Hepatocyte (in vitro differentiated cells): Measurements from ENCODE around the gene ITGB8. TPM values are rescaled to one million over a fixed set of nuclear protein-coding genes. Genes with fewer than 3 reads are reported as not detected.

Source experiments
- DNase-seq: peaks from one replicate; pipeline ENCODE4 v3.0.0-alpha.2; 2016; ENCODE audit warnings: low spot score
- H2AFZ ChIP-seq: fragments of 200-600 bp; sonication (generic); 2 replicates; pipeline ENCODE4 v1.6.0; 2016; ENCODE audit warnings: antibody characterized with exemption, mild to moderate bottlenecking
- H3K27ac ChIP-seq: fragments of 200-600 bp; sonication (generic); 2 replicates; pipeline ENCODE4 v1.5.1; 2016; ENCODE audit warnings: mild to moderate bottlenecking
- H3K27me3 ChIP-seq: fragments of 200-600 bp; sonication (generic); 2 replicates; pipeline ENCODE4 v1.6.1; 2016
- H3K36me3 ChIP-seq: fragments of 200-600 bp; sonication (generic); replicated peaks from 2 replicates; pipeline ENCODE4 v1.5.1; 2016; ENCODE audit warnings: low read depth; ENCODE audit not compliant: insufficient read depth
- H3K4me1 ChIP-seq: fragments of 200-600 bp; sonication (generic); 2 replicates; pipeline ENCODE4 v1.5.1; 2016; ENCODE audit warnings: mild to moderate bottlenecking, moderate library complexity; ENCODE audit not compliant: insufficient read depth
- H3K4me2 ChIP-seq: fragments of 200-600 bp; sonication (generic); 2 replicates; pipeline ENCODE4 v1.6.0; 2016
- H3K4me3 ChIP-seq: fragments of 200-600 bp; sonication (generic); 2 replicates; pipeline ENCODE4 v1.5.1; 2016; ENCODE audit warnings: mild to moderate bottlenecking
- H3K79me2 ChIP-seq: fragments of 200-600 bp; sonication (generic); 2 replicates; pipeline ENCODE4 v1.6.0; 2017; ENCODE audit warnings: mild to moderate bottlenecking
- H3K9me2 ChIP-seq: fragments of 200-600 bp; sonication (generic); replicated peaks from 2 replicates; pipeline ENCODE4 v1.6.0; 2017; ENCODE audit warnings: mild to moderate bottlenecking; ENCODE audit not compliant: insufficient read depth
- H3K9me3 ChIP-seq: fragments of 200-600 bp; sonication (generic); 2 replicates; pipeline ENCODE4 v1.5.1; 2016; ENCODE audit warnings: low read depth, mild to moderate bottlenecking
- H4K20me1 ChIP-seq: fragments of 200-600 bp; sonication (generic); 2 replicates; pipeline ENCODE4 v1.6.0; 2016; ENCODE audit warnings: mild to moderate bottlenecking; ENCODE audit not compliant: insufficient read depth, poor library complexity, severe bottlenecking
- EZH2 ChIP-seq: fragments of 200-600 bp; sonication (generic); IDR thresholded peaks from 2 replicates; pipeline ENCODE4 v1.6.1; 2016; ENCODE audit warnings: antibody characterized with exemption, mild to moderate bottlenecking, borderline replicate concordance
- EZH2phosphoT487 ChIP-seq: fragments of 200-600 bp; sonication (generic); IDR thresholded peaks from one replicate; pipeline ENCODE4 v1.6.1; 2018; ENCODE audit warnings: antibody characterized with exemption, mild to moderate bottlenecking, low read depth, moderate library complexity; ENCODE audit not compliant: unreplicated experiment, severe bottlenecking
- WGBS: methylation state at CpG from one replicate; pipeline ENCODE4 v1.1.6; 2016; ENCODE audit warnings: low lambda C conversion rate; ENCODE audit errors: missing lambda C conversion rate; 5-methylcytosine and 5-hydroxymethylcytosine counted together
- polyA plus RNA-seq: library from polyadenylated mRNA; unstranded; fragments of >200 nt; fragmentation: Nextera tagmentation; extraction: Ambion mirVana; gene quantifications from 2 replicates; pipeline ENCODE4 v1.2.1, GENCODE V29; 2016
- total RNA-seq: library from RNA; depleted of rRNA; stranded (reverse); fragments of >200 nt; gene quantifications from 2 replicates; pipeline ENCODE4 v1.2.3, GENCODE V29; 2014
- TF ChIP-seq, protein P1 (sequence below): fragments of 200-600 bp; sonication (generic); IDR thresholded peaks from 2 replicates; pipeline ENCODE4 v1.5.1; 2016; ENCODE audit warnings: antibody characterized with exemption, mild to moderate bottlenecking; ENCODE audit not compliant: poor library complexity

The ITGB8 gene
- total and polyA plus RNA-seq, 2 experiments from 2014 or later, result 7.2 to 37.0 TPM

DNA sequence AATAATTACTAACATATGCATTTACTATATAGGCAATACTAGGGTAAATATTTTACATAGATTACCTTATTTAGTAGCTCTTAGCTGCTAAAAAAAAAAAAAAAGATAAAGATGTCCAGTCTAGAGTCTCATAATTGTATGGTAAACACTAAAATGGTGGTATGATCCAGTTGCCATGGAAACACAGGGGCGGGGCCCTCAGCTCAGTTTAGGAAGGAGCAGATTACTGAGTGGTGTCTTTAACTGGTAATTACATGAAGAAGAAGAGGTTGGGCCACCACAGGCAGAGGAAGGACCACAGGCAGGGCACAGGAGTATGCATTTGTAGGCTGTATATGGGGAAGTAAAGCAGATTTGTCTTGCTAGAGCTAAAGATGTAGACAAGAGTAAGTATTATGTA lies 43.7 kb downstream of the ITGB8 start:
- DNase-seq, result peak; percentile 13
- Histone ChIP-seq H3K9me2 (no peaks in the 10 kb centered on the region), H3K36me3 (no peaks in the 10 kb centered on the region), H3K27ac (no peak overlapping the region), H3K27me3 (no peaks in the 10 kb centered on the region), H3K4me3 (no peak overlapping the region), H3K4me1 (no peaks in the 10 kb centered on the region), H3K79me2 (no peaks in the 10 kb centered on the region), H3K4me2 (no peak overlapping the region), H3K9me3 (no peaks in the 10 kb centered on the region), H4K20me1 (no peaks in the 10 kb centered on the region), H2AFZ (no peak overlapping the region)
- no peak for TF ChIP-seq EZH2phosphoT487
- TF ChIP-seq, protein P1, sequence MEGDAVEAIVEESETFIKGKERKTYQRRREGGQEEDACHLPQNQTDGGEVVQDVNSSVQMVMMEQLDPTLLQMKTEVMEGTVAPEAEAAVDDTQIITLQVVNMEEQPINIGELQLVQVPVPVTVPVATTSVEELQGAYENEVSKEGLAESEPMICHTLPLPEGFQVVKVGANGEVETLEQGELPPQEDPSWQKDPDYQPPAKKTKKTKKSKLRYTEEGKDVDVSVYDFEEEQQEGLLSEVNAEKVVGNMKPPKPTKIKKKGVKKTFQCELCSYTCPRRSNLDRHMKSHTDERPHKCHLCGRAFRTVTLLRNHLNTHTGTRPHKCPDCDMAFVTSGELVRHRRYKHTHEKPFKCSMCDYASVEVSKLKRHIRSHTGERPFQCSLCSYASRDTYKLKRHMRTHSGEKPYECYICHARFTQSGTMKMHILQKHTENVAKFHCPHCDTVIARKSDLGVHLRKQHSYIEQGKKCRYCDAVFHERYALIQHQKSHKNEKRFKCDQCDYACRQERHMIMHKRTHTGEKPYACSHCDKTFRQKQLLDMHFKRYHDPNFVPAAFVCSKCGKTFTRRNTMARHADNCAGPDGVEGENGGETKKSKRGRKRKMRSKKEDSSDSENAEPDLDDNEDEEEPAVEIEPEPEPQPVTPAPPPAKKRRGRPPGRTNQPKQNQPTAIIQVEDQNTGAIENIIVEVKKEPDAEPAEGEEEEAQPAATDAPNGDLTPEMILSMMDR, result no peak
- TF ChIP-seq EZH2, result no peak
- WGBS, result 83% methylated on average over 1 of the region's 1 CpG

DNA sequence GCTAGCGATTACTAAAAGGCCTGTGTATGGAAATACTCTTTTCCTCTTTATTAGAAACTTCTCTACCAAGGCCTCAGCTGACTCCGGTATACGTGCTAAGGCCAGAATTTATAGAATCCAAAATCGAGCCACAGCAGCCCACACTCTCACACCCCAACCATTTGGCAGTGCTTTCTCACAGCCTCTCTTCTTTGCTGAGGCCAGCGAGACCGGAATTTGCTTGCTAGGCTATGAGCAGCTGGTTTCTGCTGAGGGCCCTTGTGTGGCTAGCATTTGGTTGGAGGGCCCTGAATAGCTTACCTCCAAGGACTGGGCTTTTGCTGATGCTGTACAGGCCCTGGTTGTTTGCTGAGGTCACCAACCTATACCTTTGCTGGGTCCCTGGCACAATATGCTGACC lies 46.1 kb downstream of the ITGB8 start:
- H3K79me2 ChIP-seq, result no peaks in the 10 kb centered on the region
- H3K27ac ChIP-seq, result no peak overlapping the region
- no peak overlapping the region for H2AFZ ChIP-seq
- H3K9me3 ChIP-seq, result no peaks in the 10 kb centered on the region
- H3K4me3 ChIP-seq, result no peak overlapping the region
- no peak overlapping the region for H3K4me2 ChIP-seq
- WGBS, result 94% methylated on average over 6 of the region's 6 CpGs
- no peak for DNase-seq
- no peaks in the 10 kb centered on the region for H3K4me1 ChIP-seq
- TF ChIP-seq EZH2, result no peak
- TF ChIP-seq EZH2phosphoT487, result no peak
- TF ChIP-seq, protein P1, result no peak
- H3K27me3 ChIP-seq, result no peaks in the 10 kb centered on the region
- no peaks in the 10 kb centered on the region for H3K9me2 ChIP-seq
- no peaks in the 10 kb centered on the region for H4K20me1 ChIP-seq
- no peaks in the 10 kb centered on the region for H3K36me3 ChIP-seq

DNA sequence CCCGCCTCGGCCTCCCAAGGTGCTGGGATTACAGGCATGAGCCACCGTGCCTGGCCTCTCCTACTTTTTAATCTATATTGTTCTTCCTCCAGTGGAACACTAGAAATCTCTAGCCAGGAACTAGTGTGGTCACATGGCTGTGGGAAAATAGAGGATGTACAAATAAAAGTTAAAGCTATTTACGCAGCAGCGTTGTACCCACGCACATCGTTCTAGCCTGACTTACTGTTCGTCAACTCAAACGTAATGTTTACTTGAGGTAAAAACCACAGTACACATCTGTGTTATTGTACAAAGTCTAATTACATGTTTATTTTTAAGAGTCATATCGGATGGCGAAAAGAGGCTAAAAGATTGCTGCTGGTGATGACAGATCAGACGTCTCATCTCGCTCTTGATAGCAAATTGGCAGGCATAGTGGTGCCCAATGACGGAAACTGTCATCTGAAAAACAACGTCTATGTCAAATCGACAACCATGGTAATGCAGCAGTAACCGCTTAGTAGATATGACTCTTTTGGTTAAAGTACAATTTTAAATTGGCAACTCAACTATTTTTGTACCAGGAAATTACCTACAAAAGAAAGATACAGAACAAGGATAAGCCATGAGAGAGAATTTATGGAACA lies 50.8 kb downstream of the ITGB8 start:
- DNase-seq, result no peak
- Histone ChIP-seq H3K79me2 (no peaks in the 10 kb centered on the region), H3K36me3 (no peaks in the 10 kb centered on the region), H2AFZ (no peak overlapping the region), H3K4me3 (no peak overlapping the region), H4K20me1 (no peaks in the 10 kb centered on the region), H3K9me2 (no peaks in the 10 kb centered on the region), H3K27me3 (no peaks in the 10 kb centered on the region), H3K27ac (no peak overlapping the region), H3K4me2 (no peak overlapping the region), H3K4me1 (no peaks in the 10 kb centered on the region), H3K9me3 (no peaks in the 10 kb centered on the region)
- WGBS, result 94% methylated on average over 17 of the region's 17 CpGs
- TF ChIP-seq, protein P1, result no peak
- TF ChIP-seq EZH2, result no peak
- TF ChIP-seq EZH2phosphoT487, result no peak
